GM23248 (cell line): Measurements from ENCODE around the gene LCE1A.

ENCODE experiments used
- EZH2 ChIP-seq: fragments of 200-600 bp; sonication (generic); IDR thresholded peaks from 2 replicates; pipeline ENCODE4 v1.6.1; 2018; ENCODE audit warnings: antibody characterized with exemption, mild to moderate bottlenecking; ENCODE audit not compliant: insufficient read depth, poor library complexity, severe bottlenecking
- EZH2phosphoT487 ChIP-seq: fragments of 200-600 bp; sonication (generic); IDR thresholded peaks from 2 replicates; pipeline ENCODE4 v1.6.1; 2018; ENCODE audit warnings: antibody characterized with exemption, moderate library complexity, mild to moderate bottlenecking, low read depth; ENCODE audit not compliant: insufficient read depth

DNA sequence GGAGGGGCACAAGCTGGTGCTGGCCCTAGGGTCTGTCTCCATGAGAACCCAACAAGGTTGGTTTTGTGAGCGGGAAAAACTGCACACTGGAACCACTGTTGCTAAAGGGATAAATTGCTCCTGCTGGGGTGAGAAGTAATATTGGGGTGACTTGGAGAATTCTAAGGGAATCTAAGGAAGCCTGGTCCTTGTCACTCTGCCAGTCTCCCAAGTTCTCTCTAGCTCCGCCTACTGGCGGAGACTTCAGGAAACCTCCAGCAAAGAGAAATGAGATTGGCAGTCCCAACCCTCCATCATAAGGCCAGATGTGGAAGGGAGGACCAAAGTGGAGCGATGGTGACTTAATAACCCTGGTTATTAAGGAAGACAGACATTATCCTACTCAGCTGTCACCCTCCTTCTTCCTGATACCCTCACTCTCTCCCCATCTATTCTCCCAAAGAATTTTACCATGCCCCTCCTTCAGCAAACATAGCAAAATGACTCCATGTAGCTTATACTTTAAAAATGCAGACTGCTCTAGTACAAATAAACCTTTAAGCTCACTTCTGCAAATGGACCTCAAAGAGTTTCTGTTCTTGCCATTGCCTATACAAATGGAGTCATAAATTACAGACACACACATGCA, 49.6 kb upstream of the LCE1A start:
- TF ChIP-seq EZH2 (no peak), EZH2phosphoT487 (no peak)
